Jurkat, Clone E6-1 (cell line): ENCODE data around the gene NTSR1.

Experiments
- DNase-seq: peaks from one replicate; pipeline ENCODE4 v3.0.0-alpha.2; 2011; ENCODE audit warnings: low read depth, low spot score
- H3K4me3 ChIP-seq: 2 replicates; pipeline ENCODE4 v1.5.1; 2011; ENCODE audit warnings: mild to moderate bottlenecking, low read length, control low read depth, moderate library complexity

NTSR1 gene

DNA sequence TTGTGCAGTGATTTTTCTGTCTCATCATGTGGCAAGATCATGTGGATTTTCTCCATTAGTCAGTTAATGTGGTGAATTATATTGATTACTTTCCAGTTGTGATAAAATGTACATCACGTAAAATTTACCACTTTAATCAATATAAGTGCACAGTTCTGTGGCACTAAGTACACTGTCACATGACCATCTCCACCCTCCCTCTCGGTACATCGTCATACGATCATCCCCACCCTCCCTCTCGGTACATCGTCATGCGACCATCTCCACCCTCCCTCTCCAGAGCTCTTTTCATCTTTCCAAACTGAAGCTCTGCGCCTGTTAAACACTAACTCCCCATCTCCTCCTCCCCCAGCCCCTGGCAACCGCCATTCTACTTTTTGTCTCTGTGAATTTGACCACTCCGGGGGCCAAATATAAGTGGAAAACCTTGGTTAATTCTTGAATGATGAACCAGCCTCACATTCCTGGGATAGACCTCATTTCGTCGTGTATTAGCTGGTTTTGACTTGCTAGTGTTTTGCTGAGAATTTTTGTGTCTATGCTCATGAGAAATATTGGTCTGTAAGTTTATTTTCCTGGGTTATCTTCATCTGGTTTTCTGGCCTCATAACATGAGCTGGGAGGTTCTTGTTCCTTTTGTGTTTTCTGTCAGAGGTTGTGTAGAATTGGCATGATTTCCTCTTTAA, 10.8 kb downstream of the NTSR1 start:
- DNase-seq, result no peak
- no peak overlapping the region for H3K4me3 ChIP-seq

DNA sequence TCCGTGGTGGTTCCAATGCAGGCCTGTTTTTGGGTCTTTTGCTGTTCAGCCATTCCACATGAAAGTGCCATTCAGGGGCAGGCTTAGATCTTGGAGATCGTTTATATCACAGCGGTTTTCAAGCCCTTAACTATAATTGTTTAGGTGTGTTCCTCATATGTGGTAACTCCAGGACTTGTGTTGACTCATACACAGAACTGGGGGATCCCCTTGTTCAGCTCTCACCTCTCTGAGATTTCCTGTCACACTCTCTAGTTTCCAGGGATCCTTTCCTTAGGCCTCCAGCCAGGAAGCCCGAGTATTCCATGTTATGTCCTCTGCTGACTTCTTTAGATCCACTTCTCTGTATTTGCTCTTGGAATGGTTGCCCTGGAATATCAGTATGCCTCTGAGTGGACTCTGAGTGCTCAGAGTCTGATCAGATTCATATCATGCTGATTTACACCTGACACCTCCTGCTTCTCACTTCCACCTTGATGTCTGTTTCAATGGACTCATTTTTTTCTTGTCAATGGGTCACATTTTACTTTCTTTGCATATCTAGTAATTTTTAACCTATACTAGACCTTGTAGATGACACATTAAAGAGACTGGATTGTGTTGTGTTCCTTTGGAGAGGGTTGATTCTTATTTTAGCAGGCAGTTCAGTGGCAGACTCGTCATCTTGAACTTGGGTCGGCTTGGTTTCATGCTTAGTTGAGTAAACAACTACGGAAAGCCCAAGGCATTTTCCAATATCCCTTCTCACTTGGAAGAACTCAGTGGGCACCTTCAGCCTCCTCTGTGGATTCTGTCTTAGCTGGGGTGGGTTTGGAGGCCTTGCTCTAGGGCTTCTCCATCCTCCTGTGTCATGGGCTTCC, 13.1 kb downstream of the NTSR1 start:
- H3K4me3 ChIP-seq, result no peak overlapping the region
- no peak for DNase-seq

DNA sequence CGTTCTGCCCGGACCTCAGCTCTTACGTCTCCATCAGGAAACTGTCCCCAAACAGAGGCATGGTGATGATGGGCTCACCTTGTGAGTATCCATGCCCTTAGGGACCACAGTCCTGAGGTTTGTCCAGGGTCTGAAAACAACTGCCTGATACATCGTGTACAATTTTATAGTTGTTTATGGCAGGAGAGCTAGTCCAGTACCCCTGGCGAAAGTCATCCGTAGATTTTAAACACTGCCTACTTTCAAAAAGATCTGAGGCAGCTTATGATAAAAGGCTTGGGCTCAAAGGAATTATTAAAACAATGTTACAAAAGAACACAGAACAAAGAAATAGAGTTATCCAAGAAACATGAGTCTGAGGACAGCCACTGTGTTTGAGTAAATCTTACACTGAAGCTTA, 14.0 kb downstream of the NTSR1 start:
- no peak overlapping the region for H3K4me3 ChIP-seq
- DNase-seq, result no peak

DNA sequence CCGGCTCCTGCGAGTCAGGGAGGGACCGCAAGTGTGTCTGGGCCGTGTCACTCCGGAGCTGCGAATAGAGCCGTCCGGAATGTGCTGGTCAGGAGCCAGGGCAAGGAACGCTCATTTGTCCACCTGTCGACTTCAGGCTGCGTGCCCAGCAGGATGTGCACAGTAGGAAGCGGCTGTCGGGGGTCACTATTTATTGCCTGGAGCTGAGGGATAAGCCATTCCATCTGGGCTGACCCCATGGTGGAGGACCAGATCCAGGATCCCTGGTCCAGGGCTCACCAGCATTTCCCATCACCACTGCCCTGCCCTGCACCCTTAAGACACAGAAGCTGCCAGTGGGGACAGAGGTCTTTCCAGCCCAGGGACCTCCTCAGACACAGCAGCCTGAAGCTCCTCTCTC, 14.7 kb downstream of the NTSR1 start:
- no peak for DNase-seq
- H3K4me3 ChIP-seq, result no peak overlapping the region

DNA sequence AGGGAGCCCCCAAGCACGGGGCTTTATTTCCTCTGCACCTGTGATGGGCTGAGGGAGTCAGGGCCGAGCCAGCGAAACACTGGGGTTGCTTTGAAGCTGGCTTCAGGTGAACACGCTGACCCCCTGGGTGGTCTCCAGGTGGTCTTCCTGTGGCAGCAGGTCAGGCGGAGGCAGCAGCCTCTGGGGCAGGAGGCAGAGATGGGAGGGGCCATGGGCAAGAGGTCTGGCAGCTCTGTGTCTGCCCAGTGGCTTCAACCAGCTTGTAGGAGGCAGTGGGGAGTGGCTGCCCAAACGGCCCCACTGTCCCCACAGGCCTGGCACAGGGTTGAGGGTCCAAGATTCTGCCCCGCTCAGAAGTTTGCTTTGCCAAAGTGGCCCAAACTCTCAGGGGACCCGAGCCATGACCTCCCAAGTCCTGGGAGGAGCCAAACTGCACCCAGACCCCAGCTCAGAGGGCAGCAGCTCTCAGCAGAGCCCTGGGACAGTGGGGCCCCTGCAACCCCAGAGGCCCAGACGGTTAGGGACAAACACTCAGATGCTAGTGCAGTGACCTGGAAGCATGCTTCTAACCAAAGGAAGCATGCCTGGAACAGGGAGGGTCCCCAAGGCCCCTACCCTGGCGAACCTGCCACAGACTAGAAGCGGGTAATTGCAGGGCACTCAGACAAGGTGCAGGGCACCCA, 15.3 kb downstream of the NTSR1 start:
- no peak for DNase-seq
- no peak overlapping the region for H3K4me3 ChIP-seq

DNA sequence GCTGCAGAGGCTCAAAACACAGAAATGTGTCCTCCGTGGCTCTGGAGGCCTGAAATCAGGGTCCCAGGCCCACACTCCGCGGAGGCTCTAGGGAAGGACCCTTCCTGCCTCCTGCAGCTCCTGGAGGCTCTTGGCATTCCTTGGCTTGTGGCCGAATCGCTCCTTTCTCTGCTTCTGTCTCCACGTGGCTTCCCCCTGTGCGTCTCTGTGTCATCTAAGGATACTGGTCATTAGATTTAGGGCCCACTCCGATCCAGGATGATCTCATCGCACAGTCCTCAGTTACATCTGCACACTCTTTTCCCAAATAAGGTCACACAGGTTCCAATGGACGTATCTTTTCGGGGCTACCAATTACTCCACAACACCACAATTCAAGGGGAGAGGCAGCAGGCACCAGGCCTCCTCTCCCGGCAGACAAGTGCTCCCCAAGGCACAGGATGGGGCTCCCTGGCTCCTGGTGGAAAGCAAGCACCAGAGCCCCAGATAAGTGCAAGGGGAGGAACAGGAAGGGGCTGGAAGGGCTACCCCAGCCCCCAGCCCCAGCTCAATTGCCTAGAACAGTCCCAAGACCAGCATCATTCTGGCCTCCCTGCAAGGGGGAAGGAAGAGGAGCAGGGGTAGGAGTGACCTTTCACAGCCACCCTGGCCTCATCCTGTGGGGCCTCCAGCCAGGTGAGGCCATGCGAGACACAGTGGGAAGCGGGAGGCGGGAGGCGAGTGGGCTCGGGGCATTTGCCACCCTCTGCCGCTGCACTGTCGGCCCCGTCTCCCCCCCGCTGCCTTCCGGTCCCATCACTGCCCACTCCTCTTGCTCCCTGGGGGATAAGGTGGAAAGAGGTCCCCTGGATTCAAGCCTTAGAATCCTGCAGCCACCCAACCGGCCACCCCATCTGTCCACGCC, 16.3 kb downstream of the NTSR1 start:
- H3K4me3 ChIP-seq, result no peak overlapping the region
- no peak for DNase-seq

DNA sequence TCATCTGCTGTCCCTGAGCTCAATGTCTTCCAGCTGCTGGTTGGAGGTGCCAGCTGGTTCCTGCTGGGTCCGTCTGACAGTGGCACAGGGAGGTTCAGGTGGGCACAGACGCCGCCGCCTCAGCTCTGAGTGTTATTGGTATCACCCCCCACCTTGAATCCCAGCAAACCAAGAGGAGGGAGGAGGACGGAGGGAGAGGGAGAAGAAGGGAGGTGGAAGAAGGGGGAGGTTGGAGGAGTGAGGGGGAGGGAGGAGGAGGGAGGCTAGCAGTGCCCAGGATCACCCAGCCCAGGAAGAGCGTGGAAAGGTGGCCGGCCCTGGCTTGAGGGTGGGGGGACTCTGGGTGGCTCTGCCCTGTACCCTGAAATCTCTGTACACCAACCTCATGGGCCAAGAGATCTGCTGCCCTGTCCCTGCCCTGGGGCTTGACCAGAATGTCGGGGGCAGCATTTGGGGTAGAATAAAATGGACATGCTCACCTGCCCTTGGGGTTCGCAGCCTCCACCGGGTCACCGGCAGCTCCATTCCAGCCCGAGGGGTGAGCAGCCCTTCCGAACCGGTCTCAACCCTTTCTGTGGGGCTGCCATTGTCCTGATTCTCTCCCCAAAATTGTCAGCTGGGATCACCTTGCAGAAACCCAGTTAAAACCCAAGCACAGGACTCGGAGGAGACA, 17.1 kb downstream of the NTSR1 start:
- H3K4me3 ChIP-seq, result no peak overlapping the region
- no peak for DNase-seq

DNA sequence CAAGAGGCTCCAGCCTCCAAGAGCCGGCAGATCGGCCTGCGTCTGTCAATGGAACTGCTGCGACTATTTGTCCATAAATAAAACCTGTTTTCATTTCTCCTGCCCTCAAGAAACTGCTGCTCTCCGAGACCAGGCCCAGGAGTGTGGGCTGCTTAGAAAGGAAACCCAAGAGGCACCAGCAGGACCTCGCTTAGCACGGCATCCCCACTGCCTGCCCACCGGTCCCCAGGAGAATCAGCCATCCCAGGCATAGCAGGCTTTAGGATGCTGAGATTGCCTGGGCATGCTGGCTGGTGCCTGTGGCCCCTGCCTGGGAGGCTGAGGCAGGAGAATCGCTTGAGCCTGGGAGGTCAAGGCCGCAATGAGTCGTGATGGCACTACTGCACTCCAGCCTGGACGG, 17.6 kb downstream of the NTSR1 start:
- DNase-seq, result no peak
- no peak overlapping the region for H3K4me3 ChIP-seq

DNA sequence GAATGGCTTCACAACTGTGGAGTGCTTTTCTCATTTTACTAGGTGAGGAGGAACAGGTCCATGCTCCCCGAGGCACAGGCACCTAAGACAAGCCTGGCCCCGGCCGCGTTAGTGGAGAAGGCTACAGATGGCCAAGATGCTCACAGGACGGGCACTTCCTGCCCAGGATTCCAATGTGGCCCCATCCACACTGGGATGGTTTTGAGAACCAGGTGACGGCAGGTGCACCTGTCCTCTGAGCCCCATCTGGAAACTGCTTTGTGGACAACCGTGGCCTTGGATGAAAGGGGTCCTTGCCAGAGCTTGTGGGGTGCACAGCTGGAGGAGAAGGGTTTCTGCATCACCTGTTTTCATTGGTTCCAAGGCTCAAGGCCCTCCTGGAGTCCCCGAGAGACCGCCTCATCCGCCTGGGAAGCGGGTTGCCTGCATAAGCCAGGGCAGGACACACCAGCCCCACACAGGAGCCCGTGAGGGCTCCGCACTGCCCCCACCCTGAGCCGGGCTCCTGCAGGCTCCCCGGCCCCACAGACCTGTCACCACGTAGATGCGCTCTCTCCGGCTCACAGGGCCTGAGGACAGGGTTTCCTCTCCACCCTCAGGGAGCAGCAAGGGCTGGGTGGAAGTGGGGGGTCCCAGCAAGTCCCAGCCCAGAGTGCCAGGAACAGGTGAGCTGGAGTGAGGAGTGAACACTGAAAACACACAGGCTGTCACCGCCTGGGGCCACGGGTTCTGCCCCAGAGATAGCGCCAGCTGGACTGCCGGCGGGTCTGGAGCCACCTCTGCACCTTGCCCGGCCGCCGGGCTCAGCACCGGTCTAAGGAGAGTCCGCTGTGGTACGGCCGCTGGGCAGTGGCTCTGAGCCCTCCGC, 18.3 kb downstream of the NTSR1 start:
- no peak overlapping the region for H3K4me3 ChIP-seq
- no peak for DNase-seq

DNA sequence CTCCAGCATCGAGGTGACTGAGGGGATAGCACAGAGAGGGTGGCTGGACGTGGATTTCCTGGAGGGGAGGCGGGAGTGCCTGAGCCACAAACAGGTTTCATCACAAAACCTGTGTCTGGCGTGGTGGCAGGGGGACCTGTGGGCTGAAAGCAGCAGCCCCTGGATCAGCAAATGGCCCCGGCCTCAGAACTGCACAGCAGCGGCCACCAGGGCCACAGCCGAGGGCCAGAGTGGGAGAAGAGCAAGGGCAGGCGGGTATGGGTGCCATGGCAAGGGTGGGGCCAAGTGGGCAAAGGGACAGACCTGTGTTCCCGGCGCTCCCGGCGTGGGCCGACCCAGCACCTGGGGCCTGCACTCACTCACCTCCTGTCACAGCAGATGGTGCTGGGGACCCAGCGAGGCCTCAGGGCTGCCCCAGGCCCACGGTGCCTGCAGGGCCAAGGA, 19.0 kb downstream of the NTSR1 start:
- no peak overlapping the region for H3K4me3 ChIP-seq
- no peak for DNase-seq

DNA sequence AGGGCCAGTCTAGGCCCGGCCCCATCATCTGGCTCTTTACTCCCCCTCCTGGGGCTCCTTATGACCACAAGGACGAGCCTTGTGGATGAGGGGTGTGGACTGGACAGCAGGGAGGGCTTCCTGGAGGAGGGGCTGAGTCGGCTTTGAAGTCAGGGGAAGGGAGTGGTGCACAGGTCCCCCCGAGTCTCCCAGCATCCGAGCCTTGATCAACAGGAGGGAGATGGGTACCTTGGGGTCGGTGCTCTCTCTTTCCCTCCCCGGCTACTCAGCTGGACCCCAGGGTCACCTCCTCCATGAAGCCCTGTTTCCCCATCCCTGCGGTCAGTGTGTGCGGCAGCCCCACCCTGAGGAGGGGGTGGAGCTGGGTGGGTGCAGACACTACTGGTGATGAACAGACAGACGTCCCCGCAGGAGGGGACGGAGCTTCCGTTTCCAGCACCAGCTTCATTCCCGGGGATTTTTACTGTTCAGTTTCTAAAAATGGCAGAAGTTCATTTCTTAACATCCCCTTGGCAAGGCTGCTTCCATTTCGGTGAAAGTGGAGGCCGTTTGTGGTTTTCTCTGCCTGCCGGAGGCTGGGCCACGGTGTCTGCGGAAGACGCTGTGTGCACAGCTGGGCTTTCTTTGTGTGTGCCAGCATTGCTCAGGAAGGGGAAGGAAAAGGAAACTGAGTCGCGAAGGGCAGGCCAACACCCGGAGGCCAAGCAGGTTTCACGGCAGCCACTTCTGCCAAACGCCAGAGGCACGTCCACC, 19.6 kb downstream of the NTSR1 start:
- H3K4me3 ChIP-seq, result peak overlapping the region; percentile 40
- DNase-seq, result peak; percentile 82

DNA sequence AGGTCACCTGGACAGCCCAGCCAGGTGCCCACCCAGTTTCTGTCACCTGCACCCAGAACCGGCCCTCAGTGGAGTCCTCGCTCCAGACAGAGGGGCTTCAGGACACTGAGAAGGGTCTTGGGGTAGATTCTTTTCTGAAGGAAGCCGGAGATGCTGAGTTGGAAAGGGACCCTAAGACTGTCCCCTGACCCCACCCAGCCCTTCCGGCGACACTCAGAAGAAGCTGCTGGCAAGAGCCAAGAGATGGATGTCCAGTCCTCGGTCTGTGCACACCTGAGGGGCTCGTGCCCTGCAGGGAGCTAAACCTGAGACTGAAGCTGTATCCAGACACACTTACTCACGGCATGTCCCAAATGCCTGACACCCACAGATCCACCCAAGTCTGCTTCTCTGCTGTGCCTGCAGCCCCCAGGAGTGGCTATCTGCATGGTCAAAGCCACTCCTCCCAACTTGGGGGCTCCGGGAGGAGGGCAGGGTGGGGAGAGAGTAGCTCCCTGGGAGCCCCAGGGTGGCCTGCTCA, 20.2 kb downstream of the NTSR1 start:
- DNase-seq, result no peak
- peak overlapping the region; percentile 40 for H3K4me3 ChIP-seq

DNA sequence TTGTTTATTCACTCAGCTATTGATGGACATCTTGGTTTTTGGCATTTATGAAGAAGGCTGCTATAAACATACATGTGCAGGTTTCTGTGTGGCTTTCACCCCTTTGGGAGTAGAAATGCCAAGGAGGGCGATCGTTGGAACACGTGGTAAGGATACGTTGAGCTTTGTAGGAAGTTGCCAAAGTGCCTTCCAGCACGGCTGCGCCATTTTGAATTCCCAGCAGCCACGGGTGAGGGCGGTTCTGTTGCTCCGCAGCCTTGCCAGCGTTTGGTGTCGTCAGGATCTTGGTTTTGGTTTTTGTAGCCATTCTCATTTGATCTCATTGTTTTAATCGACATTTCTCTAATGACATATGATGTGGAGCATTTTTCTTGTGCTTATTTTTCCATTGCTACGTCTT, 21.8 kb downstream of the NTSR1 start:
- DNase-seq, result no peak
- no peak overlapping the region for H3K4me3 ChIP-seq

DNA sequence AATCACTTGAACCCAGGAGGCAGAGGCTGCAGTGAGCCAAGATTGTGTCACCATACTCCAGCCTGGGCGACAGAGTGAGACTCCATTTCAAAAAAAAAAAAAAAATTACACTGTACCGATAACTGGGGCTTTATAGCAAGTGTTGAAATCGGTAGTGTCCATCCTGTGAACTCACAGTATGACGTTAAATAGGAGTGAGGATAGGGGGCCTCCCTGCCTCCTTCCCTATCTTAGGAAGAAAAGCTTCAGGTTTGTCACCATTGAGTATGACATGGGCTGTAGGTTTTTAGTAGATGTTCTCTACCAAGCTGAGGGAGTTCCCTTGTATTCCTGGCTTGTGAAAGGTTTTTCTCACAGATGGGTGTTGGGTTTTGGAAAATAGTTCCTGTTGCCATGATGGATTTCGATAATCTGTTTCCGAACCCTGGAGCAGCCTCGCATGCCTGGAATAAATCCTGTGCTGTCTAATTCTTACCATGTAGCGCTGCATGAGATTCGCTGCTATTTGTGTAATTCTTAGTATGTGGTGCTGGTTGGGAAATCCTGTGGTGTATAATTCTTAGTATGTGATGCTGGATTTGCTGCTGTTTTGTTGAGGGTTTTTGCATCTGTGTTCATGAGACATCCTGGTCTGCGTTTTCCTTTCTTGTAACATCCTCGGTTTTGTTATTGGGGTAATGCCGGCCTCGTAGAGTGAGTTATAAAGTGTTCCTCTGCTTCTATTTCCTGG, 23.6 kb downstream of the NTSR1 start:
- DNase-seq, result no peak
- no peak overlapping the region for H3K4me3 ChIP-seq

DNA sequence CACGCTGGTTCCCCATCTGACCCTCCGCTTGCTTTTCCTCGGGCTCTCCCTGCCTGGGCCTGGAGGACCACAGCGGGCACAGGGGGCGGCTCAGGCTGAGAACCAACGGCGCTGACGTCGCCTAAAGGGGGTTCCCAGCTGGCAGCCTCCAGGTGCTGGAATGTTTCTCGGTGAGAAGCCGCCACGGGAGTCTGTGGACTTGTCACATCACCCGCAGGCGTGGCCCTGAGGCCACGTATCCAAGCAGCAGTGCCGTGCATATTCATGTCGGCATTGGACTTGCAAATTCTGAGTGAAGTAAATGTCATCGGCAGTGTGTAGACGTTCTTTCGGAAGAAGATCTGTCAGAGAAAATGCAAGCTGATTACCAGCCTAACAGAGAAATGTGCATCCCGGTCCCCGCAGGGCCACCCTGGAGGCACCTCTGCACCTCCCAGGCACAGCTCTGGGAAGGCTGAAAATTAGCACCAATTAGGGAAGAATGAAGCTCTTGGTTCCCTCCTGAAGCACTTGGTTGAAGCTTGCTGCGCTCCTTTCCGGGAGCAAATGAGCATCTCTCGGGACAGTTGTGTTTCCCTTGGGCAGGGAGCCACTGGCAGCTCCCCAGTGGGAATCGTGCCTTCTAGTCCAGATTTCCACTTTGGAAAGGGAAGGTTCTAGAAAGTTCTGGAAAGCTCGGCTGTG, 24.3 kb downstream of the NTSR1 start:
- no peak for DNase-seq
- no peak overlapping the region for H3K4me3 ChIP-seq

DNA sequence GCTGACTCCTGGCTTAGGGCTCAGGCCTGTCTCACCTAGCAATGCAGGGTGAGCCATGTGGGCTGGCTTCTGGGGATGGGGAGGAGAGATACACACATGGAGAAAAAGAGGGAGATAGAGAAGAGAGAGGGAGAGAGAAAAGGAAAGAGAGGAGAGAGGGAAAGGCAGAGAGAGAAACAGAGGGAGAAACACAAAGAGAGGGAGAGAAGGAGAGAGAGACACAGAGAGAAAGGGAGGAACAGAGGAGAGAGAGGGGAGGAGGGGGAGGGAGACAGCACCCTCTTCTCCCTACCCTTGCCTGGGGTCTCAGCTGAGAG, 24.8 kb downstream of the NTSR1 start:
- no peak overlapping the region for H3K4me3 ChIP-seq
- no peak for DNase-seq
